WTC11 (cell line): ENCODE data around the gene SHROOM1. TPM values are rescaled to one million over a fixed set of nuclear protein-coding genes. Genes with fewer than 3 reads are reported as not detected.

Experiments used
- ATAC-seq: fragments of 200-7000 bp; cut with Tn5 transposase; 2 replicates; pipeline ENCODE4 v1.10.0; 2021; ENCODE audit warnings: mild to moderate bottlenecking, moderate library complexity
- CTCF ChIA-PET: fragments of 300-600 bp; sonication (Branson Sonifier 250); formaldehyde crosslinking; loops from one replicate; lab custom pipeline; 2021; ENCODE audit warnings: antibody characterized with exemption; lab: Charles Lee
- POLR2A ChIA-PET: fragments of 350-600 bp; sonication (Branson Sonifier 250); formaldehyde crosslinking; loops from one replicate; lab custom pipeline; 2021; ENCODE audit warnings: antibody characterized with exemption; lab: Charles Lee
- DNase-seq: peaks from one replicate; pipeline ENCODE4 v3.0.0; 2021; ENCODE audit warnings: low spot score
- H3K27ac Mint-ChIP-seq: 2 replicates; pipeline ENCODE4 v1.8.0; 2021; ENCODE audit warnings: mixed read lengths
- H3K27me3 Mint-ChIP-seq: 2 replicates; pipeline ENCODE4 v1.8.0; 2021; ENCODE audit warnings: low read depth, mild to moderate bottlenecking, moderate library complexity, mixed read lengths
- H3K36me3 Mint-ChIP-seq: 2 replicates; pipeline ENCODE4 v1.8.0; 2021; ENCODE audit warnings: mixed read lengths
- H3K4me1 Mint-ChIP-seq: 2 replicates; pipeline ENCODE4 v1.8.0; 2022; ENCODE audit warnings: mixed read lengths
- H3K4me3 Mint-ChIP-seq: 2 replicates; pipeline ENCODE4 v1.8.0; 2021; ENCODE audit warnings: mild to moderate bottlenecking, moderate library complexity, mixed read lengths
- H3K9me3 Mint-ChIP-seq: 2 replicates; pipeline ENCODE4 v1.8.0; 2021; ENCODE audit warnings: mixed read lengths
- ESRRA ChIP-seq: sonication (generic); formaldehyde crosslinking; IDR thresholded peaks from 2 replicates; pipeline ENCODE4 v1.8.1; 2022; ENCODE audit warnings: mild to moderate bottlenecking, missing genetic modification reagents, borderline replicate concordance
- ETV6 ChIP-seq: sonication (generic); formaldehyde crosslinking; IDR thresholded peaks from 2 replicates; pipeline ENCODE4 v1.8.1; 2022; ENCODE audit warnings: mild to moderate bottlenecking, missing genetic modification reagents
- GABPB1 ChIP-seq: sonication (generic); formaldehyde crosslinking; IDR thresholded peaks from 2 replicates; pipeline ENCODE4 v1.8.1; 2023; ENCODE audit warnings: mild to moderate bottlenecking, missing genetic modification reagents
- HMGA2 ChIP-seq: fragments of 250-450 bp; sonication (Bioruptor Pico); IDR thresholded peaks from 2 replicates; pipeline ENCODE4 v1.4.0; 2021; ENCODE audit warnings: mild to moderate bottlenecking, moderate library complexity
- JAZF1 ChIP-seq: fragments of 250-450 bp; sonication (Bioruptor Pico); IDR thresholded peaks from 2 replicates; pipeline ENCODE4 v1.9.0; 2021; ENCODE audit warnings: moderate library complexity, mild to moderate bottlenecking, inconsistent platforms
- JUN ChIP-seq: sonication (generic); formaldehyde crosslinking; IDR thresholded peaks from 2 replicates; pipeline ENCODE4 v1.8.0; 2023; ENCODE audit warnings: mild to moderate bottlenecking, missing genetic modification reagents
- NFYB ChIP-seq: sonication (generic); formaldehyde crosslinking; conservative IDR thresholded peaks from 2 replicates; pipeline ENCODE4 v1.8.0; 2022; ENCODE audit warnings: low read depth, missing genetic modification reagents
- ZNF121 ChIP-seq: sonication (generic); formaldehyde crosslinking; IDR thresholded peaks from 2 replicates; pipeline ENCODE4 v1.8.0; 2023; ENCODE audit warnings: missing genetic modification reagents
- ZNF416 ChIP-seq: fragments of 250-450 bp; sonication (Bioruptor Pico); IDR thresholded peaks from 2 replicates; pipeline ENCODE4 v1.9.0; 2021; ENCODE audit warnings: mild to moderate bottlenecking, inconsistent platforms
- ZNF423 ChIP-seq: fragments of 250-450 bp; sonication (Bioruptor Pico); IDR thresholded peaks from 2 replicates; pipeline ENCODE4 v2.1.2; 2022; ENCODE audit warnings: mild to moderate bottlenecking, moderate library complexity
- ZNF671 ChIP-seq: fragments of 250-450 bp; sonication (Bioruptor Pico); IDR thresholded peaks from 2 replicates; pipeline ENCODE4 v1.8.0; 2021; ENCODE audit warnings: mild to moderate bottlenecking
- total RNA-seq: library from RNA; stranded (reverse); gene quantifications from 3 replicates; pipeline ENCODE4 v1.2.3, GENCODE V29; 2021
- TF ChIP-seq, protein P1 (sequence below): fragments of 250-450 bp; sonication (Bioruptor Pico); IDR thresholded peaks from 2 replicates; pipeline ENCODE4 v1.9.0; 2021; ENCODE audit warnings: mild to moderate bottlenecking, borderline replicate concordance
- TF ChIP-seq, protein P2 (sequence below): sonication (generic); formaldehyde crosslinking; IDR thresholded peaks from 2 replicates; pipeline ENCODE4 v1.8.1; 2022; ENCODE audit warnings: mild to moderate bottlenecking, moderate library complexity, missing genetic modification reagents
- TF ChIP-seq, protein P3 (sequence below): sonication (generic); formaldehyde crosslinking; IDR thresholded peaks from 2 replicates; pipeline ENCODE4 v1.8.1; 2023; ENCODE audit warnings: mild to moderate bottlenecking, missing genetic modification reagents, borderline replicate concordance
- TF ChIP-seq, protein P4 (sequence below): sonication (generic); formaldehyde crosslinking; IDR thresholded peaks from 2 replicates; pipeline ENCODE4 v1.8.0; 2023; ENCODE audit warnings: missing genetic modification reagents

SHROOM1 gene
- total RNA-seq, 1 experiment from 2014 or later = 8.1 TPM

DNA sequence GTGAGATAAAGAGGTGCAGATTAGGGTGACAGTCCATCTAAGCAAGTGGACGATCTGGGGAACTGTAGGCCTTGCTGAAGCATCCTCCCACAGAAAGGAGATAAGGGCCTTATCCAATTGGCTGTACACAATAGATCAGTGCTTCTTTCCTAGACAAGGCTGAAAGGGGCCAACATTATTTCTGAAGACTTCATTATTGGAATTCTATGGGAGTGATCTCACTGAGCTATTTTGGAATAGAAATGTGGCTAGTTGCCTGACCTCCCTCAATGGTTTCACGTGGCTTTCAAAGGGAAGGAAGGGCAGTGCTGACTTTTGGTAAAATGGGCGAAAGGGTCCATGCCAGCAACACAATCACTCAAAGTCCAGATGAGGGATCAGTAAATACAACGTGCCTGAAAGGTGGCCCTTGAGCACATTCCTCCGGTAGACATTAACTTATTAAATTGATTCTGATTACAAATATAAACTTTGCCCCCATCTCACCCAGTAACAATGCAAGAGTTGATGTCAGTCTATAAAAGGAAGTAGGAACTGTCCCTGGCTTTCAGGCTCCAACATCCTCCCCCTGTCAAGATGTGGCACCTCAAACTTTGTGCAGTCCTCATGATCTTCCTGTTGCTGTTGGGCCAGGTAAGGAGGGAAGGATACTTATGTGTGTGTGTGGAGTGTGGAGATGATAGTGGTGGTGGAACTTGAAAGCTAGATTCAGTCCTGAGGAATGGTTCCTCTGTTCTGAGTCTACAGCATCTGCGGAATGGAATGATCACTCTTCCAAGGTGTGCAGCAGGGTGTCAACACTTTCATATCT, 42.9 kb upstream of the SHROOM1 start, which contains the start of gene LEAP2:
Gene LEAP2, plus strand, starts transcription at position 550 of the 811 bp plus-strand sequence. Its CDS starts 27 bp downstream, at position 577.
- POLR2A ChIA-PET = no interaction called here
- TF ChIP-seq HMGA2 (CRISPR knock-in tag) (no peak), JUN (no peak), GABPB1 (CRISPR knock-in tag) (peak; percentile 40; the same call in 1 of the 2 replicates)
- Mint-ChIP-seq H3K27me3 (no peaks in the 10 kb centered on the region), H3K36me3 (peaks cover 22% of the 10 kb centered on the region), H3K27ac (no peak within 1 kb of the TSS; the same call in 1 of the 2 replicates), H3K9me3 (no peaks in the 10 kb centered on the region), H3K4me3 (no peak within 1 kb of the TSS), H3K4me1 (no peaks in the 10 kb centered on the region)
- DNase-seq = no peak
- CTCF ChIA-PET = interaction anchor here (1.3 to 2.2 kb wide), 2 partner anchors 10 to 39 kb away, joined by 3 to 6 read pairs; no protein-coding TSS in a partner anchor
- ATAC-seq = no peak

DNA sequence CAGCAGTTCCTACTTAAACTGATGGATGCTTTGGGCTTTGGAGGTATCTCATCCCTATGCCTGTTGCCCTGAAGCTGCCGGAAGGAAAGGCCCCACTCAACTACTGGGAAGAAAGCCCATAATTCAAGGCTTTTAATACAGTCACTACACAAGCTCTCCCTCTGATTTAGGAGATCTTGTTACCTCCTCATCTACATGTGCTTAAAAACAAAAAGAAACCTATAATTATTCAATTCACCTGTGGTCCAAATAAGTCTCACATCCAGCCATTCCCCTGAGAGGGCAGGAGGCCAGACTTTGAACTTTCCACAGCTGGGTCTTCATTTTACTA, 42.3 kb upstream of the SHROOM1 start:
- CTCF ChIA-PET = interaction anchor here (1.3 to 2.2 kb wide), 2 partner anchors 10 to 38 kb away, joined by 3 to 6 read pairs; no protein-coding TSS in a partner anchor
- H3K4me3 Mint-ChIP-seq = no peak overlapping the region
- DNase-seq (no peak), ATAC-seq (no peak)
- POLR2A ChIA-PET = no interaction called here
- no peaks in the 10 kb centered on the region for H3K9me3 Mint-ChIP-seq
- H3K4me1 Mint-ChIP-seq = no peaks in the 10 kb centered on the region
- H3K27me3 Mint-ChIP-seq = no peaks in the 10 kb centered on the region
- H3K27ac Mint-ChIP-seq = no peak overlapping the region
- peaks cover 21% of the 10 kb centered on the region for H3K36me3 Mint-ChIP-seq
- no peak for TF ChIP-seq ZNF121 (CRISPR knock-in tag)
- no peak for TF ChIP-seq ZNF416 (CRISPR knock-in tag)
- no peak for TF ChIP-seq ZNF423
- TF ChIP-seq ZNF671 (CRISPR knock-in tag) = no peak
- no peak for TF ChIP-seq NFYB (CRISPR knock-in tag)
- TF ChIP-seq, protein P1, sequence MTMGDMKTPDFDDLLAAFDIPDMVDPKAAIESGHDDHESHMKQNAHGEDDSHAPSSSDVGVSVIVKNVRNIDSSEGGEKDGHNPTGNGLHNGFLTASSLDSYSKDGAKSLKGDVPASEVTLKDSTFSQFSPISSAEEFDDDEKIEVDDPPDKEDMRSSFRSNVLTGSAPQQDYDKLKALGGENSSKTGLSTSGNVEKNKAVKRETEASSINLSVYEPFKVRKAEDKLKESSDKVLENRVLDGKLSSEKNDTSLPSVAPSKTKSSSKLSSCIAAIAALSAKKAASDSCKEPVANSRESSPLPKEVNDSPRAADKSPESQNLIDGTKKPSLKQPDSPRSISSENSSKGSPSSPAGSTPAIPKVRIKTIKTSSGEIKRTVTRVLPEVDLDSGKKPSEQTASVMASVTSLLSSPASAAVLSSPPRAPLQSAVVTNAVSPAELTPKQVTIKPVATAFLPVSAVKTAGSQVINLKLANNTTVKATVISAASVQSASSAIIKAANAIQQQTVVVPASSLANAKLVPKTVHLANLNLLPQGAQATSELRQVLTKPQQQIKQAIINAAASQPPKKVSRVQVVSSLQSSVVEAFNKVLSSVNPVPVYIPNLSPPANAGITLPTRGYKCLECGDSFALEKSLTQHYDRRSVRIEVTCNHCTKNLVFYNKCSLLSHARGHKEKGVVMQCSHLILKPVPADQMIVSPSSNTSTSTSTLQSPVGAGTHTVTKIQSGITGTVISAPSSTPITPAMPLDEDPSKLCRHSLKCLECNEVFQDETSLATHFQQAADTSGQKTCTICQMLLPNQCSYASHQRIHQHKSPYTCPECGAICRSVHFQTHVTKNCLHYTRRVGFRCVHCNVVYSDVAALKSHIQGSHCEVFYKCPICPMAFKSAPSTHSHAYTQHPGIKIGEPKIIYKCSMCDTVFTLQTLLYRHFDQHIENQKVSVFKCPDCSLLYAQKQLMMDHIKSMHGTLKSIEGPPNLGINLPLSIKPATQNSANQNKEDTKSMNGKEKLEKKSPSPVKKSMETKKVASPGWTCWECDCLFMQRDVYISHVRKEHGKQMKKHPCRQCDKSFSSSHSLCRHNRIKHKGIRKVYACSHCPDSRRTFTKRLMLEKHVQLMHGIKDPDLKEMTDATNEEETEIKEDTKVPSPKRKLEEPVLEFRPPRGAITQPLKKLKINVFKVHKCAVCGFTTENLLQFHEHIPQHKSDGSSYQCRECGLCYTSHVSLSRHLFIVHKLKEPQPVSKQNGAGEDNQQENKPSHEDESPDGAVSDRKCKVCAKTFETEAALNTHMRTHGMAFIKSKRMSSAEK (CRISPR knock-in tag) = no peak
- no peak for TF ChIP-seq ESRRA (CRISPR knock-in tag)
- TF ChIP-seq JAZF1 (CRISPR knock-in tag) = no peak
- TF ChIP-seq ETV6 (CRISPR knock-in tag) = no peak
- TF ChIP-seq, protein P2, sequence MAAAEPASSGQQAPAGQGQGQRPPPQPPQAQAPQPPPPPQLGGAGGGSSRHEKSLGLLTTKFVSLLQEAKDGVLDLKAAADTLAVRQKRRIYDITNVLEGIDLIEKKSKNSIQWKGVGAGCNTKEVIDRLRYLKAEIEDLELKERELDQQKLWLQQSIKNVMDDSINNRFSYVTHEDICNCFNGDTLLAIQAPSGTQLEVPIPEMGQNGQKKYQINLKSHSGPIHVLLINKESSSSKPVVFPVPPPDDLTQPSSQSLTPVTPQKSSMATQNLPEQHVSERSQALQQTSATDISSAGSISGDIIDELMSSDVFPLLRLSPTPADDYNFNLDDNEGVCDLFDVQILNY (CRISPR knock-in tag) = no peak
- TF ChIP-seq, protein P3, sequence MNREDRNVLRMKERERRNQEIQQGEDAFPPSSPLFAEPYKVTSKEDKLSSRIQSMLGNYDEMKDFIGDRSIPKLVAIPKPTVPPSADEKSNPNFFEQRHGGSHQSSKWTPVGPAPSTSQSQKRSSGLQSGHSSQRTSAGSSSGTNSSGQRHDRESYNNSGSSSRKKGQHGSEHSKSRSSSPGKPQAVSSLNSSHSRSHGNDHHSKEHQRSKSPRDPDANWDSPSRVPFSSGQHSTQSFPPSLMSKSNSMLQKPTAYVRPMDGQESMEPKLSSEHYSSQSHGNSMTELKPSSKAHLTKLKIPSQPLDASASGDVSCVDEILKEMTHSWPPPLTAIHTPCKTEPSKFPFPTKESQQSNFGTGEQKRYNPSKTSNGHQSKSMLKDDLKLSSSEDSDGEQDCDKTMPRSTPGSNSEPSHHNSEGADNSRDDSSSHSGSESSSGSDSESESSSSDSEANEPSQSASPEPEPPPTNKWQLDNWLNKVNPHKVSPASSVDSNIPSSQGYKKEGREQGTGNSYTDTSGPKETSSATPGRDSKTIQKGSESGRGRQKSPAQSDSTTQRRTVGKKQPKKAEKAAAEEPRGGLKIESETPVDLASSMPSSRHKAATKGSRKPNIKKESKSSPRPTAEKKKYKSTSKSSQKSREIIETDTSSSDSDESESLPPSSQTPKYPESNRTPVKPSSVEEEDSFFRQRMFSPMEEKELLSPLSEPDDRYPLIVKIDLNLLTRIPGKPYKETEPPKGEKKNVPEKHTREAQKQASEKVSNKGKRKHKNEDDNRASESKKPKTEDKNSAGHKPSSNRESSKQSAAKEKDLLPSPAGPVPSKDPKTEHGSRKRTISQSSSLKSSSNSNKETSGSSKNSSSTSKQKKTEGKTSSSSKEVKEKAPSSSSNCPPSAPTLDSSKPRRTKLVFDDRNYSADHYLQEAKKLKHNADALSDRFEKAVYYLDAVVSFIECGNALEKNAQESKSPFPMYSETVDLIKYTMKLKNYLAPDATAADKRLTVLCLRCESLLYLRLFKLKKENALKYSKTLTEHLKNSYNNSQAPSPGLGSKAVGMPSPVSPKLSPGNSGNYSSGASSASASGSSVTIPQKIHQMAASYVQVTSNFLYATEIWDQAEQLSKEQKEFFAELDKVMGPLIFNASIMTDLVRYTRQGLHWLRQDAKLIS = no peak
- TF ChIP-seq, protein P4, sequence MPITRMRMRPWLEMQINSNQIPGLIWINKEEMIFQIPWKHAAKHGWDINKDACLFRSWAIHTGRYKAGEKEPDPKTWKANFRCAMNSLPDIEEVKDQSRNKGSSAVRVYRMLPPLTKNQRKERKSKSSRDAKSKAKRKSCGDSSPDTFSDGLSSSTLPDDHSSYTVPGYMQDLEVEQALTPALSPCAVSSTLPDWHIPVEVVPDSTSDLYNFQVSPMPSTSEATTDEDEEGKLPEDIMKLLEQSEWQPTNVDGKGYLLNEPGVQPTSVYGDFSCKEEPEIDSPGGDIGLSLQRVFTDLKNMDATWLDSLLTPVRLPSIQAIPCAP (CRISPR knock-in tag) = no peak
